ENCODE data around the gene HTT. TPM values are rescaled to one million over a fixed set of nuclear protein-coding genes. Genes with fewer than 3 reads are reported as not detected.

HTT gene
- total and polyA plus RNA-seq, 9 of the 15 experiments (the other 6 are each of a cell fraction or from before 2014, with no cell fraction given) = 0.66 to 31.6 (median 14.7) TPM

DNA sequence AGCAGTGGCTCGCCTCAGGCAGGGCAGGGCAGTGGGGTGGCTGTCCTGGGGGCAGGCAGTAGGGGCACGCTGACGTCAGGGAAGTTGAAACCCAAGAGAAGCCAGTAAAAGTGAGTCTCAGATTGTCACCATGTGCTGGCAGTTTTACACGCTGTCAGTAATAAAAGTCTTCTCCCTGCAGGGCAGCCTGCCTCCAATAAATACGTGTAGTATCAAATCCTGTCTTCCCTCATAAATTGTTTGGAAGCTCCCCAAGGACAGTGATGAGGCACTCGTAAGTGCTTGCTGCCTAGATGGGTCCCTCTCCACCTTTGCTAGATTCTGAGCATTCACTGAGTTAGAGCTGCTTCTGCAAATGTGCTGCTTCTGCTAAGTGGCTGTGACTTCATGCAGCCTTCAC lies 113.6 kb downstream of the HTT start:
- H3K9ac ChIP-seq (ENCODE audit: insufficient read depth in 1 of 2, low read depth in 2 of 2, low read length in 2 of 2) = no peak overlapping the region
- TF ChIP-seq ZNF146 (CRISPR knock-in tag; IDR thresholded peaks at IDR 0.05; ENCODE audit: unreplicated experiment) (no peak), NBN (IDR thresholded peaks at IDR 0.05; ENCODE audit: low read depth) (no peak), SAFB (IDR thresholded peaks at IDR 0.05; ENCODE audit: borderline replicate concordance, low read depth, low read length) (no peak), EGR1 (conservative IDR thresholded peaks at IDR 0.05) (no peak), STAT5B (CRISPR knock-in tag; IDR thresholded peaks at IDR 0.05) (no peak), ZNF23 (CRISPR knock-in tag; IDR thresholded peaks at IDR 0.05) (no peak), HDAC8 (tag; IDR thresholded peaks at IDR 0.05) (no peak), THAP7 (CRISPR knock-in tag; IDR thresholded peaks at IDR 0.05) (no peak), BMI1 (IDR thresholded peaks at IDR 0.05; ENCODE audit: low read length) (no peak)
- H3K79me2 ChIP-seq (ENCODE audit: control insufficient read depth, insufficient read depth, low read length) = no peaks in the 10 kb centered on the region
- POLR2A ChIA-PET = interaction anchor here (0.6 kb wide), 1 partner anchor 723 kb away, joined by 3 read pairs; no protein-coding TSS in a partner anchor
- H3K36me3 ChIP-seq (ENCODE audit: control insufficient read depth, insufficient read depth, low read length) = peaks cover 35% of the 10 kb centered on the region; the same call in 2 of the 3 replicates
- H3K4me3 ChIP-seq = no peak overlapping the region
- FAIRE-seq (no peak), ATAC-seq (no peak), DNase-seq (ENCODE audit: extremely low read depth in 1 of 4, low spot score in 3 of 4) (no peak)
- H3K4me1 ChIP-seq (replicated peaks in 1 of 2; ENCODE audit: control insufficient read depth in 2 of 2, insufficient read depth in 2 of 2, low read length in 2 of 2) = no peaks in the 10 kb centered on the region
- in situ Hi-C loops (cut with MboI) (no loop called here), intact Hi-C loops (cut with micrococcal nuclease) (no loop called here)
- no peaks in the 10 kb centered on the region for H3K9me3 ChIP-seq (replicated peaks; ENCODE audit: control insufficient read depth, insufficient read depth, low read depth, low read length)
- H3K27ac ChIP-seq (ENCODE audit: extremely low read depth, low read depth, low read length) = no peak overlapping the region
- no peaks in the 10 kb centered on the region for H4K20me1 ChIP-seq (replicated peaks; ENCODE audit: control insufficient read depth, insufficient read depth, low read length)
- CTCF ChIA-PET (ENCODE audit: low intra/inter-chr PET ratio) = no interaction called here
- H2AFZ ChIP-seq (ENCODE audit: low read depth, low read length) = no peak overlapping the region
- no peaks in the 10 kb centered on the region for H3K27me3 ChIP-seq (ENCODE audit: control insufficient read depth in 2 of 2, insufficient read depth in 2 of 2, low read length in 2 of 2)
- no peak overlapping the region for H3K4me2 ChIP-seq (ENCODE audit: insufficient read depth, low read length)
- WGBS (ENCODE audit: insufficient coverage, low coverage, missing lambda C conversion rate) = 85% methylated on average over 6 of the region's 6 CpGs
- BruUV-seq (replicated peaks) = no TSS peak
- H3K9me1 ChIP-seq (ENCODE audit: control insufficient read depth, insufficient read depth, low read length) = no peaks in the 10 kb centered on the region
